NB4 (cell line): ENCODE measurements around the gene SGCE.

Source experiments
- CTCF ChIP-seq: IDR thresholded peaks from one replicate; pipeline ENCODE4 v1.5.1; 2012; ENCODE audit warnings: low read depth, low read length
- MAX ChIP-seq: IDR thresholded peaks from 2 replicates; pipeline ENCODE4 v1.6.1; 2011; ENCODE audit warnings: low read depth, low read length
- MYC ChIP-seq: IDR thresholded peaks from 2 replicates; pipeline ENCODE4 v1.6.1; 2011; ENCODE audit warnings: low read depth, low read length
- POLR2A ChIP-seq: IDR thresholded peaks from 2 replicates; pipeline ENCODE4 v1.6.1; 2011; ENCODE audit warnings: mild to moderate bottlenecking; ENCODE audit not compliant: insufficient read length; ENCODE audit errors: extremely low read depth

GRCh38 chr7:94655848-94656657 lies at the start of gene SGCE:
- TF ChIP-seq CTCF (no peak), POLR2A (no peak), MAX (no peak), MYC (no peak)
